GM12878 (cell line): ENCODE results near the gene AP5B1. TPM values are rescaled to one million over a fixed set of nuclear protein-coding genes. Genes with fewer than 3 reads are reported as not detected.

ENCODE experiments used
- CHD4 ChIP-seq: fragments of 200-600 bp; sonication (generic); IDR thresholded peaks from 2 replicates; pipeline ENCODE4 v1.6.1; 2016; ENCODE audit warnings: mild to moderate bottlenecking
- IRF4 ChIP-seq: IDR thresholded peaks from 2 replicates; pipeline ENCODE4 v1.6.1; 2011; ENCODE audit warnings: low read depth, low read length
- MYB ChIP-seq: fragments of 150-350 bp; IDR thresholded peaks from 2 replicates; pipeline ENCODE4 v1.6.1; 2014; ENCODE audit warnings: mild to moderate bottlenecking, low read depth, low read length, borderline replicate concordance
- NFYA ChIP-seq: IDR thresholded peaks from 2 replicates; pipeline ENCODE4 v1.6.1; 2011; ENCODE audit warnings: low read depth, mild to moderate bottlenecking, low read length, improper control_type of control experiment, borderline replicate concordance
- NR2C1 ChIP-seq: fragments of 450-650 bp; IDR thresholded peaks from 2 replicates; pipeline ENCODE4 v1.6.1; 2017; ENCODE audit warnings: antibody characterized with exemption, mild to moderate bottlenecking, moderate library complexity
- NRF1 ChIP-seq: conservative IDR thresholded peaks from 2 replicates; pipeline ENCODE4 v1.6.1; 2011; ENCODE audit warnings: mild to moderate bottlenecking, low read depth, low read length, improper control_type of control experiment
- RAD21 ChIP-seq: IDR thresholded peaks from 2 replicates; pipeline ENCODE4 v1.6.1; 2011; ENCODE audit warnings: mild to moderate bottlenecking, low read depth, low read length, moderate library complexity; ENCODE audit not compliant: insufficient read depth
- RAD51 ChIP-seq: fragments of 450-650 bp; IDR thresholded peaks from 2 replicates; pipeline ENCODE4 v1.6.1; 2016; ENCODE audit warnings: moderate library complexity, mild to moderate bottlenecking, inconsistent platforms
- RB1 ChIP-seq: fragments of 450-650 bp; formaldehyde crosslinking; IDR thresholded peaks from 2 replicates; pipeline ENCODE4 v1.6.1; 2017; ENCODE audit warnings: mild to moderate bottlenecking, borderline replicate concordance
- TCF3 ChIP-seq: IDR thresholded peaks from 2 replicates; pipeline ENCODE4 v1.6.1; 2012; ENCODE audit warnings: low read depth, mild to moderate bottlenecking, low read length, borderline replicate concordance; ENCODE audit not compliant: insufficient read depth
- WRNIP1 ChIP-seq: IDR thresholded peaks from 2 replicates; pipeline ENCODE4 v1.6.1; 2011; ENCODE audit warnings: low read depth, low read length, improper control_type of control experiment, borderline replicate concordance
- YY1 ChIP-seq: IDR thresholded peaks from 2 replicates; pipeline ENCODE4 v1.6.1; 2011; ENCODE audit warnings: low read depth, mild to moderate bottlenecking, low read length
- polyA plus RNA-seq, 11 experiments: library from polyadenylated mRNA; depleted of rRNA in 4 of 11; unstranded in 6 of 11; stranded (reverse) in 5 of 11; fragments of >200 nt; fragmentation: Nextera tagmentation in 4 of 11; fragmentation: Illumina TruSeq in 1 of 11; extraction: Ambion mirVana in 4 of 11; extraction: Trizol in 1 of 11; gene quantifications; 1 replicate in 1 of 11; 2 replicates in 10 of 11; pipeline versions ENCODE4 v1.2.1 to v1.2.3, GENCODE V29; 2011 to 2016; ENCODE audit warnings: inconsistent platforms in 2 of 11, missing spikeins in 2 of 11, low read depth in 1 of 11
- total RNA-seq, 4 experiments: library from RNA; depleted of rRNA in 3 of 4; stranded (reverse); fragments of >200 nt in 3 of 4; fragmentation: Illumina TruSeq in 1 of 4; extraction: Trizol in 1 of 4; gene quantifications; 2 replicates each; pipeline versions ENCODE4 v1.2.1 to v1.2.3, GENCODE V29; 2013 to 2021
- TF ChIP-seq, protein P1 (sequence below): fragments of 450-650 bp; formaldehyde crosslinking; IDR thresholded peaks from 2 replicates; pipeline ENCODE4 v1.4.0; 2020; ENCODE audit warnings: mild to moderate bottlenecking, moderate library complexity

Gene AP5B1
- total and polyA plus RNA-seq, 10 of the 15 experiments (the other 5 are each of a cell fraction or from before 2014, with no cell fraction given): 0.47 to 13.1 (median 4.8) TPM

DNA sequence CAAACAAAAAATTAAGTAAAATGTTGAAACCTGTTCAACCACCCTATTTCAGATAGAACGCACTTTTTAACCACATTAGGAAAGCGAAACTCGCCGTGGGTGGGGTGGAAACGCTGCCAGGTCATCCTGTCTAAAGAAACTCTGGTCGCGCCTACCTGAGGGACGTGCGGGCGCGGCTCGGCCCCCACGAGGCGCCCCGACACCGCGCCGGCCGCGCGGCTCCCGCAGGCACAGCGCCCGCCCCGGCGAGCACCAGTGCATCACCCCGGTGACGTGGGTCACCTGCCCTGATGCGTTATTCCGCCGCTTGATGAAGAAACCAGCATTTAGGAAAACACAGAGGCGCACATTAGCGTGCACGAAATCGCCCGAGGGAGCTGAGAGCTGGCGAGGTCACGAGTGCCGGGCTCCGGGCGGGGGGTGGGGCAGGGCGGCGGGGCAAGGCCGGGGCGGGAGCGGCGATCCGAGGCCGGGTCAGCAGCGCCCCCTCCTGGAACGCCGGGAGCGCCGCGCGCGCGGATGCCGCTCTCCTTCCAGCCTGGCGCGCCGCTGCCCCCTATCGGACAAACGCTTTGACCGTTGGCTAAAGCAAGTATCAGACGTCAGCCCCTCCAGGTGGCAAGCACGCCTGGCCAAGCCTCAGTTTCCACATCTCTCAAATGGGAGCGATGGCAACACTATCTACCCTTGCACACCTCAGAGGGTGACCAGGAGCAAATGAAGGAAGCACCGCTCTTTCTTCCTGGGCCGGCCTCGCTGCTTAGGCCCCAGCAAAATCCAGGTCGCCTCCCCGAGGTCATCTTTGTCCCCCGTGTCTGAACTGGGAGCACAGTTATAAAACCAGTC, 37.3 kb upstream of the AP5B1 start (continued):
- peak; percentile 87 for TF ChIP-seq RAD21
- TF ChIP-seq, protein P1, sequence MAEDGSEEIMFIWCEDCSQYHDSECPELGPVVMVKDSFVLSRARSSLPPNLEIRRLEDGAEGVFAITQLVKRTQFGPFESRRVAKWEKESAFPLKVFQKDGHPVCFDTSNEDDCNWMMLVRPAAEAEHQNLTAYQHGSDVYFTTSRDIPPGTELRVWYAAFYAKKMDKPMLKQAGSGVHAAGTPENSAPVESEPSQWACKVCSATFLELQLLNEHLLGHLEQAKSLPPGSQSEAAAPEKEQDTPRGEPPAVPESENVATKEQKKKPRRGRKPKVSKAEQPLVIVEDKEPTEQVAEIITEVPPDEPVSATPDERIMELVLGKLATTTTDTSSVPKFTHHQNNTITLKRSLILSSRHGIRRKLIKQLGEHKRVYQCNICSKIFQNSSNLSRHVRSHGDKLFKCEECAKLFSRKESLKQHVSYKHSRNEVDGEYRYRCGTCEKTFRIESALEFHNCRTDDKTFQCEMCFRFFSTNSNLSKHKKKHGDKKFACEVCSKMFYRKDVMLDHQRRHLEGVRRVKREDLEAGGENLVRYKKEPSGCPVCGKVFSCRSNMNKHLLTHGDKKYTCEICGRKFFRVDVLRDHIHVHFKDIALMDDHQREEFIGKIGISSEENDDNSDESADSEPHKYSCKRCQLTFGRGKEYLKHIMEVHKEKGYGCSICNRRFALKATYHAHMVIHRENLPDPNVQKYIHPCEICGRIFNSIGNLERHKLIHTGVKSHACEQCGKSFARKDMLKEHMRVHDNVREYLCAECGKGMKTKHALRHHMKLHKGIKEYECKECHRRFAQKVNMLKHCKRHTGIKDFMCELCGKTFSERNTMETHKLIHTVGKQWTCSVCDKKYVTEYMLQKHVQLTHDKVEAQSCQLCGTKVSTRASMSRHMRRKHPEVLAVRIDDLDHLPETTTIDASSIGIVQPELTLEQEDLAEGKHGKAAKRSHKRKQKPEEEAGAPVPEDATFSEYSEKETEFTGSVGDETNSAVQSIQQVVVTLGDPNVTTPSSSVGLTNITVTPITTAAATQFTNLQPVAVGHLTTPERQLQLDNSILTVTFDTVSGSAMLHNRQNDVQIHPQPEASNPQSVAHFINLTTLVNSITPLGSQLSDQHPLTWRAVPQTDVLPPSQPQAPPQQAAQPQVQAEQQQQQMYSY (CRISPR knock-in tag): no peak
- no peak for TF ChIP-seq NRF1
- no peak for TF ChIP-seq NFYA
- no peak for TF ChIP-seq TCF3
- no peak for TF ChIP-seq MYB
- no peak for TF ChIP-seq WRNIP1
- no peak for TF ChIP-seq RAD51
- TF ChIP-seq CHD4: no peak
- no peak for TF ChIP-seq NR2C1
- 0 out of 2 replicates have a peak, but pooled peaks have one; percentile 5 for TF ChIP-seq IRF4
- no peak; the same call in 1 of the 2 replicates for TF ChIP-seq RB1
- 0 out of 2 replicates have a peak, but pooled peaks have one; percentile 75 for TF ChIP-seq YY1
- TF ChIP-seq, all 136 proteins: peak for 40
